Kidney (tissue), 14 donors: ENCODE results near the gene RPRD1B. TPM values are rescaled to one million over a fixed set of nuclear protein-coding genes. Genes with fewer than 3 reads are reported as not detected.

Experiments
- DNase-seq, 5 donors: peaks; one replicate each; pipeline ENCODE4 v3.0.0-alpha.2; 2013 to 2020
- FAIRE-seq: peaks from 2 replicates; lab custom pipeline; 2012; peaks lifted over from hg19 to GRCh38; lab: Jason Lieb, UNC
- H3K27ac ChIP-seq, 2 donors: one replicate each; pipeline ENCODE4 v1.7.0; 2013; ENCODE audit warnings: low read depth in 2 of 2, low read length in 2 of 2, inconsistent platforms in 1 of 2
- H3K27me3 ChIP-seq: one replicate; pipeline ENCODE4 v1.7.1; 2013; ENCODE audit warnings: low read length, inconsistent platforms; ENCODE audit not compliant: control insufficient read depth, insufficient read depth
- H3K36me3 ChIP-seq, 3 donors: one replicate each; pipeline versions ENCODE4 v1.7.0 to v1.7.1; 2013; ENCODE audit warnings: low read length in 3 of 3, control low read depth in 1 of 3, inconsistent platforms in 1 of 3; ENCODE audit not compliant: insufficient read depth in 3 of 3, control insufficient read depth in 2 of 3
- H3K4me1 ChIP-seq, 3 donors: one replicate each; pipeline versions ENCODE4 v1.7.0 to v1.7.1; 2013; ENCODE audit warnings: low read length in 3 of 3, inconsistent platforms in 1 of 3, low read depth in 1 of 3; ENCODE audit not compliant: control insufficient read depth in 2 of 3, insufficient read depth in 2 of 3
- H3K4me3 ChIP-seq, 3 donors: one replicate each; pipeline versions ENCODE4 v1.7.0 to v1.8.1; 2013; ENCODE audit warnings: low read length in 3 of 3, control low read depth in 1 of 3, inconsistent platforms in 1 of 3
- H3K9ac ChIP-seq, 3 donors: one replicate each; pipeline versions ENCODE4 v1.7.0 to v1.7.1; 2013; ENCODE audit warnings: low read length in 3 of 3, control low read depth in 1 of 3, inconsistent platforms in 1 of 3
- H3K9me3 ChIP-seq, 3 donors: one replicate each; pipeline versions ENCODE4 v1.7.0 to v1.7.1; 2013; ENCODE audit warnings: low read length in 3 of 3, control low read depth in 1 of 3, inconsistent platforms in 1 of 3; ENCODE audit not compliant: control insufficient read depth in 2 of 3, insufficient read depth in 1 of 3
- intact Hi-C: fragments of 100-400 bp; cut with DNase I; formaldehyde crosslinking; loops from one replicate; pipeline ENCODE4 v1.11.1; 2022
- polyA plus RNA-seq: library from polyadenylated mRNA; stranded (reverse); fragments of 350-450 nt; fragmentation: Illumina TruSeq; extraction: RNeasy Lipid Tissue Mini Kit (QIAGEN cat#74804); gene quantifications from one replicate; pipeline ENCODE4 v1.2.3, GENCODE V29; 2014; ENCODE audit warnings: low read depth, low replicate concordance; ENCODE audit not compliant: insufficient read depth
- total RNA-seq: library from RNA; stranded (reverse); fragmentation: NEBNext Ultra II Directional; extraction: Animal tissue kit (Norgen Biotek cat#: 25700); gene quantifications from one replicate; pipeline ENCODE4 v1.2.1, GENCODE V29; 2021
- TF ChIP-seq, protein P1 (sequence below): IDR thresholded peaks from 3 replicates; pipeline ENCODE4 v1.5.1; 2012; ENCODE audit warnings: mild to moderate bottlenecking, moderate library complexity, borderline replicate concordance; ENCODE audit not compliant: insufficient read depth; ENCODE audit errors: extremely low read depth
- donor health status: control.
- donor health status: control.
- donor health status: control.
- donor health status: control.
- donor health status: control.
- donor health status: DM: yes; HTN: yes; CAD: no.
- donor health status: Normal renal cell carcinoma (clear cell type).

RPRD1B gene
- total and polyA plus RNA-seq, 2 donors from 2014 or later: 13.4 to 34.4 TPM

DNA sequence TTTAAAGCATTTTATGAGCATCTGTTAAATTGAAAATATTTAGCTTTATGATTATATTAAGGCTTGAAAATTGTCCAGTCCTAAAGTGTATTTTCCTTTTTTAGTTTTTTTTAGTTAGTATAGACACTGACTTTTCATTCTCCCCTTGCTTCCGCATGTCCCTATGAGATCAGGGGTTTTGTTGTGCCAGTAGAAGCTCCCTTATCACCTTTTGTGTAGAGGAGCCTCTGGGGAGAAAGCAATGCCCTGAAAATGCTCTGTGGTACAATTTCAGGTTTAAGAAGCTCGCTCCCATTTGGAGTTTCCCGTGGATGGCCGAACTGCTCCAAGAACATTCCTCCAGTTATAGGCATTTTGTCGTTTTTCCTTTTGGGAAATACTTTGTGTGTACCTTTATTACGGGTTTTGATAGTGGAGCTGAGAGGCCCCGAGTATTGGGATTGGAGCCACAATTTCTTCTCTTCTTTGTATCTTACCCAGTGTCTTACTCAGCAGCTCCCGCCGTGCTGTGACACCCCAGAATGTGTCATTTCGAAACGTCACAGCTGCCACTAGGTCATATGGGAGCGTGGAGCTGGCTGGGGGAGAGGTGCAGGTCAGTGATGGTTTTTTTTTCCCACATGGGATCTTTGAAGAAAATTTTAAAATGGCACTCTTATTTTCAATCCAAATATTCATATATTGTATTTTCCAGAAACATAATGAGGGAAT lies 49.9 kb downstream of the RPRD1B start:
- peaks cover 2 to 40% (median 11%) of the 10 kb centered on the region in 3 donors for H3K36me3 ChIP-seq
- H3K4me1 ChIP-seq: peaks cover 0 to 10% (median 3%) of the 10 kb centered on the region in 3 donors
- H3K9ac ChIP-seq: no peak overlapping the region
- intact Hi-C loops: no loop called here
- TF ChIP-seq, protein P1, sequence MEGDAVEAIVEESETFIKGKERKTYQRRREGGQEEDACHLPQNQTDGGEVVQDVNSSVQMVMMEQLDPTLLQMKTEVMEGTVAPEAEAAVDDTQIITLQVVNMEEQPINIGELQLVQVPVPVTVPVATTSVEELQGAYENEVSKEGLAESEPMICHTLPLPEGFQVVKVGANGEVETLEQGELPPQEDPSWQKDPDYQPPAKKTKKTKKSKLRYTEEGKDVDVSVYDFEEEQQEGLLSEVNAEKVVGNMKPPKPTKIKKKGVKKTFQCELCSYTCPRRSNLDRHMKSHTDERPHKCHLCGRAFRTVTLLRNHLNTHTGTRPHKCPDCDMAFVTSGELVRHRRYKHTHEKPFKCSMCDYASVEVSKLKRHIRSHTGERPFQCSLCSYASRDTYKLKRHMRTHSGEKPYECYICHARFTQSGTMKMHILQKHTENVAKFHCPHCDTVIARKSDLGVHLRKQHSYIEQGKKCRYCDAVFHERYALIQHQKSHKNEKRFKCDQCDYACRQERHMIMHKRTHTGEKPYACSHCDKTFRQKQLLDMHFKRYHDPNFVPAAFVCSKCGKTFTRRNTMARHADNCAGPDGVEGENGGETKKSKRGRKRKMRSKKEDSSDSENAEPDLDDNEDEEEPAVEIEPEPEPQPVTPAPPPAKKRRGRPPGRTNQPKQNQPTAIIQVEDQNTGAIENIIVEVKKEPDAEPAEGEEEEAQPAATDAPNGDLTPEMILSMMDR: no peak
- H3K27ac ChIP-seq: no peak overlapping the region
- H3K4me3 ChIP-seq: no peak overlapping the region
- peak in 2 of 5 donors; percentile 42 to 74 for DNase-seq
- no peaks in the 10 kb centered on the region for H3K9me3 ChIP-seq
- FAIRE-seq: no peak
- no peaks in the 10 kb centered on the region for H3K27me3 ChIP-seq

DNA sequence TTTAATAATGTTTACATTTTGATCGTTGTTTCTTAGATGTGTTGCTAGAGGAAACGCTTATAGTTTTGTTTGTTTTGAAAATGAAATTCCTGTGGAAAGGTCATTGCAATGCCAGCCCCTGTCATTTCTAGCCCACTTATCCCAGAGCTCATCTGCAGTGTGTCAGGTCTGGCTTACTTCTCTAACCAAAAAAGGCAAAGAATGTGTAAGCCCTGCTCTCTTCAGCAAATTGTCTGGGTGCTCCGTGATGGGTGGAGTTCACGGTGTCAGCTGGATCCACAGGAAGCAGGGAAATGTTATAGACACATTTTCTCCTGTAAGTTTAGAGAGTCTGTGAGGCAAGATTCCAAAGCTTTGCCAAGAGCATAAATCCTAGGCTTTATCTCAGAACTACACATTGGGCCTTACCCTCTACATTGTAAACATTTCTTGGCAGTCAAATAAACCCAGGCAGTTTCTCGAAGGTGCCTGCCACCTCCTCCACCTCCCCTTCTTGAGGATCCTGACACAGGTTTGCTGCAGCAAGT lies 50.9 kb downstream of the RPRD1B start:
- peak in 2 of 5 donors; percentile 34 to 54 for DNase-seq
- Histone ChIP-seq H3K27me3 (no peaks in the 10 kb centered on the region), H3K4me1 (peaks cover 0 to 10% (median 3%) of the 10 kb centered on the region in 3 donors), H3K36me3 (peaks cover 2 to 46% (median 16%) of the 10 kb centered on the region in 3 donors), H3K27ac (peak overlapping the region in 1 of 2 donors; percentile 20), H3K9me3 (no peaks in the 10 kb centered on the region), H3K9ac (no peak overlapping the region), H3K4me3 (no peak overlapping the region)
- TF ChIP-seq, protein P1: no peak
- intact Hi-C loops: no loop called here
- FAIRE-seq: no peak

DNA sequence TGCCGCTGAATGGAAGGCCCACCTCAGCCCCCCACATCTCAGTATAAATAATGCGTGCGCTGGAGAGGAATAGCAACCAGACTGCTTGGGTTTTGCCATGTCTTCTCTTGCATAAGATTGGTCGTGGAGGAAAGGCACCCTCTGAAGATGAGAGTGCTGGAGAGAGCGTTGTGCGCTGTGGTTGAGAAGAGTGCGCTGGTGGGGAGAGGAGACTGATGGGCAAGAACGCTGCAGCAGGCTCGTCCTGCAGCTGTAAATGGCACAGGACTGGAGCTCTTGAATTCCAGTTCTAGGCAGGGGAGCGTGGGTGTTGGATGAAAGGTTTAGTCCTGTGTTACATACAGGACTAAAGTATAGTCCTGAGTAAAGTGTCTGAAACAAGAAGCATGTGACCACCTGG lies 51.5 kb downstream of the RPRD1B start:
- no peak for DNase-seq
- peak overlapping the region in 1 of 2 donors; percentile 20 for H3K27ac ChIP-seq

More for the DNA sequence above, 51.5 kb downstream of the RPRD1B start:
- H3K9ac ChIP-seq: no peak overlapping the region
- no peaks in the 10 kb centered on the region for H3K27me3 ChIP-seq
- FAIRE-seq: no peak
- TF ChIP-seq, protein P1: no peak
- peaks cover 0 to 10% (median 3%) of the 10 kb centered on the region in 3 donors for H3K4me1 ChIP-seq
- H3K4me3 ChIP-seq: no peak overlapping the region
- H3K36me3 ChIP-seq: peaks cover 2 to 51% (median 20%) of the 10 kb centered on the region in 3 donors
- intact Hi-C loops: no loop called here
- no peaks in the 10 kb centered on the region for H3K9me3 ChIP-seq
